HepG2 (cell line): ENCODE measurements around the gene CHAF1A. TPM values are rescaled to one million over a fixed set of nuclear protein-coding genes. Genes with fewer than 3 reads are reported as not detected.
A peak's percentile ranks its signal among the peaks of the same experiment; 100 is the strongest.

Source experiments
- BCL3 ChIP-seq: sonication (generic); formaldehyde crosslinking; IDR thresholded peaks from 2 replicates; pipeline ENCODE4 v1.5.1; 2020; ENCODE audit warnings: mild to moderate bottlenecking, missing genetic modification reagents, moderate library complexity
- EP300 ChIP-seq, 3 experiments: sonication (generic) in 1 of 3; formaldehyde crosslinking in 1 of 3; IDR thresholded peaks; 2 replicates each; pipeline versions ENCODE4 v1.5.1 to v1.6.1; 2011 to 2020; ENCODE audit warnings: low read depth in 2 of 3, low read length in 2 of 3, borderline replicate concordance in 1 of 3, improper control_type of control experiment in 1 of 3, mild to moderate bottlenecking in 1 of 3, missing genetic modification reagents in 1 of 3, moderate library complexity in 1 of 3
- HNF1A ChIP-seq, 2 experiments: sonication (generic) in 1 of 2; formaldehyde crosslinking in 1 of 2; IDR thresholded peaks; 2 replicates each; pipeline versions ENCODE4 v1.4.0 to v1.6.1; 2016 to 2020; ENCODE audit warnings: borderline replicate concordance in 1 of 2, low read depth in 1 of 2, mild to moderate bottlenecking in 1 of 2, missing genetic modification reagents in 1 of 2
- KDM4B ChIP-seq: sonication (generic); formaldehyde crosslinking; IDR thresholded peaks from 2 replicates; pipeline ENCODE4 v1.4.0; 2020; ENCODE audit warnings: missing genetic modification reagents
- MIER2 ChIP-seq: IDR thresholded peaks from 2 replicates; pipeline ENCODE4 v1.6.1; 2016; ENCODE audit warnings: missing biosample characterization, missing genetic modification reagents
- SALL1 ChIP-seq: sonication (generic); formaldehyde crosslinking; IDR thresholded peaks from 2 replicates; pipeline ENCODE4 v1.8.0; 2022; ENCODE audit warnings: mild to moderate bottlenecking, missing genetic modification reagents
- SCMH1 ChIP-seq: sonication (generic); formaldehyde crosslinking; IDR thresholded peaks from 2 replicates; pipeline ENCODE4 v1.9.0; 2021; ENCODE audit warnings: missing genetic modification reagents, mild to moderate bottlenecking, borderline replicate concordance
- ZFP1 ChIP-seq: IDR thresholded peaks from 2 replicates; pipeline ENCODE4 v1.6.1; 2016
- ZNF20 ChIP-seq: sonication (generic); formaldehyde crosslinking; IDR thresholded peaks from 2 replicates; pipeline ENCODE4 v1.4.0; 2020; ENCODE audit warnings: mild to moderate bottlenecking, moderate library complexity, missing genetic modification reagents
- ZNF207 ChIP-seq: fragments of 450-650 bp; IDR thresholded peaks from 2 replicates; pipeline ENCODE4 v1.6.1; 2016; ENCODE audit warnings: antibody characterized with exemption, borderline replicate concordance
- ZNF687 ChIP-seq: sonication (generic); formaldehyde crosslinking; IDR thresholded peaks from 2 replicates; pipeline ENCODE4 v1.5.1; 2020; ENCODE audit warnings: mild to moderate bottlenecking, missing genetic modification reagents, moderate library complexity
- ZNF768 ChIP-seq: sonication (generic); formaldehyde crosslinking; IDR thresholded peaks from 2 replicates; pipeline ENCODE4 v1.4.0; 2020; ENCODE audit warnings: missing genetic modification reagents
- polyA plus RNA-seq, 8 experiments: library from polyadenylated mRNA; depleted of rRNA in 3 of 8; stranded (reverse) in 7 of 8; unstranded in 1 of 8; fragments of >200 nt; fragmentation: Illumina TruSeq in 4 of 8; extraction: Trizol in 4 of 8; gene quantifications; 2 replicates each; pipeline versions ENCODE4 v1.2.1 to v1.2.3, GENCODE V29; 2011 to 2016; ENCODE audit warnings: low read depth in 4 of 8, missing spikeins in 1 of 8, mixed read lengths in 1 of 8; ENCODE audit not compliant: insufficient read depth in 1 of 8
- total RNA-seq, 5 experiments: library from RNA; depleted of rRNA; stranded (reverse); fragments of >200 nt; fragmentation: Illumina TruSeq; extraction: Trizol; gene quantifications; 2 replicates each; pipeline ENCODE4 v1.2.3, GENCODE V29; 2016; ENCODE audit warnings: low read depth in 1 of 5
- TF ChIP-seq, protein P1 (sequence below): sonication (generic); formaldehyde crosslinking; IDR thresholded peaks from 2 replicates; pipeline ENCODE4 v1.4.0; 2020; ENCODE audit warnings: missing genetic modification reagents
- TF ChIP-seq, protein P2 (sequence below): sonication (generic); formaldehyde crosslinking; IDR thresholded peaks from 2 replicates; pipeline ENCODE4 v1.5.0; 2020; ENCODE audit warnings: missing genetic modification reagents

The CHAF1A gene
- total and polyA plus RNA-seq, 2 of the 13 experiments (the other 11 are each of a cell fraction or from before 2014, with no cell fraction given): 11.0 to 34.8 TPM

DNA sequence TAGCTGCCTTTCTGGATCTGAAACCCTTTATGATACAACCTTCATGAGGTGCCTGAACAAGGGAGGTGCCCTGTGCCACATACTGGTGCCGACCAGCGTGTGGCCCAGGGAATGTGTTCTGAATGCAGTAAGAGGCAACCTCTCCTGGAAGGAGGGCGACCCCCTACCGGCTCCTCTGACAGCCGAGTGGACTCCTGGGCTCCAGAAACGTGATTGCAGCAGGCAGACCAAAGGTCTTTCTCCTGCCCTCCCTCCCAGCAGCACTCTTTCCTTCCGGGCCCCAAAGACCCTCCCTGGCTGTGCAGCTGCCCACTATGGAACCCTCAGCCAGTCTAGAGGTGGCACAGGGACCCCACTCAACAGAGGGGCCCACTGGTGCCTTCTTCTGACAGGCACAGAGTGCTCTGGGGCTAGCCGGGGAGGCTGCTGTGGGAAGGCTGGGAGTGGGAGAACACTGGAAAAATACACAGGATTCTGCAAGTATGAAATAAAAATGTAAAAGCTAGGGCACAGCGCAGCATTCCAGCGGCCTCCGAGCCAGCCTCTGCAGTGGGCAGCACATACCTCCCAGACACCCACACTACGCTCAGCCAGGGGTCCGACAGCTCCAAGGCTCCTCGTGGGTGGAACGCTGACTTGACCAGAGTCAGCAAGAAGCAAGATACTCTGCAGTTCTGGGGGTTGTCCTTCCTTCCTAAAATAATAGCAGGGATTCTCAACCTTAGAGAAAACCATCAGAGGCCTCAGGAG, 17.0 kb upstream of the CHAF1A start (continued):
- TF ChIP-seq HNF1A (IDR thresholded peaks at IDR 0.05; ENCODE audit: low read depth) (no peak), HNF1A (CRISPR knock-in tag; IDR thresholded peaks at IDR 0.05; ENCODE audit: borderline replicate concordance) (no peak), ZNF687 (CRISPR knock-in tag) (peak; percentile 58), SCMH1 (CRISPR knock-in tag) (no peak), EP300 (IDR thresholded peaks at IDR 0.05; ENCODE audit: low read depth in 2 of 2, low read length in 2 of 2) (0 out of 4 replicates have a peak, but pooled peaks of 1 of the 2 experiments have one; percentile 23), EP300 (CRISPR knock-in tag; IDR thresholded peaks at IDR 0.05; ENCODE audit: borderline replicate concordance) (no peak), ZNF207 (no peak), BCL3 (CRISPR knock-in tag) (0 out of 2 replicates have a peak, but pooled peaks have one; percentile 42), ZNF20 (no peak), SALL1 (CRISPR knock-in tag) (peak; percentile 46; the same call in 1 of the 2 replicates), ZNF768 (no peak), ZFP1 (CRISPR knock-in tag) (no peak), MIER2 (CRISPR knock-in tag) (no peak), KDM4B (CRISPR knock-in tag) (no peak)
- TF ChIP-seq, protein P1, sequence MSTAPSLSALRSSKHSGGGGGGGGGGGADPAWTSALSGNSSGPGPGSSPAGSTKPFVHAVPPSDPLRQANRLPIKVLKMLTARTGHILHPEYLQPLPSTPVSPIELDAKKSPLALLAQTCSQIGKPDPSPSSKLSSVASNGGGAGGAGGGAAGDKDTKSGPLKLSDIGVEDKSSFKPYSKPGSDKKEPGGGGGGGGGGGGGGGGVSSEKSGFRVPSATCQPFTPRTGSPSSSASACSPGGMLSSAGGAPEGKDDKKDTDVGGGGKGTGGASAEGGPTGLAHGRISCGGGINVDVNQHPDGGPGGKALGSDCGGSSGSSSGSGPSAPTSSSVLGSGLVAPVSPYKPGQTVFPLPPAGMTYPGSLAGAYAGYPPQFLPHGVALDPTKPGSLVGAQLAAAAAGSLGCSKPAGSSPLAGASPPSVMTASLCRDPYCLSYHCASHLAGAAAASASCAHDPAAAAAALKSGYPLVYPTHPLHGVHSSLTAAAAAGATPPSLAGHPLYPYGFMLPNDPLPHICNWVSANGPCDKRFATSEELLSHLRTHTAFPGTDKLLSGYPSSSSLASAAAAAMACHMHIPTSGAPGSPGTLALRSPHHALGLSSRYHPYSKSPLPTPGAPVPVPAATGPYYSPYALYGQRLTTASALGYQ (CRISPR knock-in tag): no peak
- TF ChIP-seq, protein P2, sequence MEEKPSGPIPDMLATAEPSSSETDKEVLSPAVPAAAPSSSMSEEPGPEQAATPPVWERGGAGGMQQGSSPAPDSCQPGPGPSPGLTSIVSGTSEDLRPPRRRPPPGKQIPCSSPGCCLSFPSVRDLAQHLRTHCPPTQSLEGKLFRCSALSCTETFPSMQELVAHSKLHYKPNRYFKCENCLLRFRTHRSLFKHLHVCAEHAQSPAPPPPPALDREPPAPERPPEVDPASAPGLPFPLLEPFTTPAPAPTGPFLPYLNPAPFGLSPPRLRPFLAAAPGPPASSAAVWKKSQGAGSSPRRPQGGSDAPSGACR (CRISPR knock-in tag): no peak
